ENCODE measurements around the gene TMED9.

DNA sequence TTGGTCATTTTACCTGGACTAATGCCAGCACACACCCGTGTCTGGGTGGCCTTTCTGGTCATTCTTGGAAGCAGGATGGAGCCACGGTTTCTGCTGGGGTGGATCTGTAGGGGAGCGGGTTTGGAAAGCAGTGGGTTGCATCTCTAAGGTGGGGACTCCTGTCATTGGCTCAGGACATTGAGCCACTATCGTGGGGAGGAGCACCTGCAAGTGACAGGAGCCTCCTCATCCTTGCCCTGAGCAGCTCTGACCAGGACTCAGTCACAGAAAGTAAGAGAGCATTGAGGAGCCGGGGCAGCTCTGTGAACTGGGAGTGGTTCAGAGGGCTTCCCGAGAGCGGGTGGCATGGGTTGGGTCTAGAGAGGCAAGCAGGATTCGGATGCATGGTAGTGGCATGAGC, 11.6 kb downstream of the TMED9 start:
- TF ChIP-seq POLR2AphosphoS5 (IDR thresholded peaks at IDR 0.05) (no peak), POLR2A (IDR thresholded peaks at IDR 0.05) (no peak), EP300 (IDR thresholded peaks at IDR 0.05) (no peak)
- TF ChIP-seq, protein P1, sequence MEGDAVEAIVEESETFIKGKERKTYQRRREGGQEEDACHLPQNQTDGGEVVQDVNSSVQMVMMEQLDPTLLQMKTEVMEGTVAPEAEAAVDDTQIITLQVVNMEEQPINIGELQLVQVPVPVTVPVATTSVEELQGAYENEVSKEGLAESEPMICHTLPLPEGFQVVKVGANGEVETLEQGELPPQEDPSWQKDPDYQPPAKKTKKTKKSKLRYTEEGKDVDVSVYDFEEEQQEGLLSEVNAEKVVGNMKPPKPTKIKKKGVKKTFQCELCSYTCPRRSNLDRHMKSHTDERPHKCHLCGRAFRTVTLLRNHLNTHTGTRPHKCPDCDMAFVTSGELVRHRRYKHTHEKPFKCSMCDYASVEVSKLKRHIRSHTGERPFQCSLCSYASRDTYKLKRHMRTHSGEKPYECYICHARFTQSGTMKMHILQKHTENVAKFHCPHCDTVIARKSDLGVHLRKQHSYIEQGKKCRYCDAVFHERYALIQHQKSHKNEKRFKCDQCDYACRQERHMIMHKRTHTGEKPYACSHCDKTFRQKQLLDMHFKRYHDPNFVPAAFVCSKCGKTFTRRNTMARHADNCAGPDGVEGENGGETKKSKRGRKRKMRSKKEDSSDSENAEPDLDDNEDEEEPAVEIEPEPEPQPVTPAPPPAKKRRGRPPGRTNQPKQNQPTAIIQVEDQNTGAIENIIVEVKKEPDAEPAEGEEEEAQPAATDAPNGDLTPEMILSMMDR (IDR thresholded peaks at IDR 0.05) = no peak

All from upper lobe of left lung (tissue), 4 donors.